ENCODE results near the gene GPR142.

- TF ChIP-seq, protein P1, sequence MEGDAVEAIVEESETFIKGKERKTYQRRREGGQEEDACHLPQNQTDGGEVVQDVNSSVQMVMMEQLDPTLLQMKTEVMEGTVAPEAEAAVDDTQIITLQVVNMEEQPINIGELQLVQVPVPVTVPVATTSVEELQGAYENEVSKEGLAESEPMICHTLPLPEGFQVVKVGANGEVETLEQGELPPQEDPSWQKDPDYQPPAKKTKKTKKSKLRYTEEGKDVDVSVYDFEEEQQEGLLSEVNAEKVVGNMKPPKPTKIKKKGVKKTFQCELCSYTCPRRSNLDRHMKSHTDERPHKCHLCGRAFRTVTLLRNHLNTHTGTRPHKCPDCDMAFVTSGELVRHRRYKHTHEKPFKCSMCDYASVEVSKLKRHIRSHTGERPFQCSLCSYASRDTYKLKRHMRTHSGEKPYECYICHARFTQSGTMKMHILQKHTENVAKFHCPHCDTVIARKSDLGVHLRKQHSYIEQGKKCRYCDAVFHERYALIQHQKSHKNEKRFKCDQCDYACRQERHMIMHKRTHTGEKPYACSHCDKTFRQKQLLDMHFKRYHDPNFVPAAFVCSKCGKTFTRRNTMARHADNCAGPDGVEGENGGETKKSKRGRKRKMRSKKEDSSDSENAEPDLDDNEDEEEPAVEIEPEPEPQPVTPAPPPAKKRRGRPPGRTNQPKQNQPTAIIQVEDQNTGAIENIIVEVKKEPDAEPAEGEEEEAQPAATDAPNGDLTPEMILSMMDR (IDR thresholded peaks at IDR 0.05): no peak
- no peak for TF ChIP-seq POLR2A (IDR thresholded peaks at IDR 0.05)
- TF ChIP-seq POLR2AphosphoS5 (IDR thresholded peaks at IDR 0.05): no peak
These were observed 4.4 kb upstream of the GPR142 start for GRCh38 chr17:74362810-74363498.

Measured in stomach (tissue), 4 donors.